K562 (cell line): ENCODE results near the gene RBM28. TPM values are rescaled to one million over a fixed set of nuclear protein-coding genes. Genes with fewer than 3 reads are reported as not detected.

Experiments used
- CHD7 ChIP-seq: fragments of 200-600 bp; sonication (generic); IDR thresholded peaks from one replicate; pipeline ENCODE4 v1.6.1; 2012; ENCODE audit warnings: mild to moderate bottlenecking, low read depth, low read length, inconsistent platforms
- HCFC1 ChIP-seq: IDR thresholded peaks from 2 replicates; pipeline ENCODE4 v1.6.1; 2012; ENCODE audit warnings: low read depth, low read length, improper control_type of control experiment
- ZNF507 ChIP-seq: conservative IDR thresholded peaks from 2 replicates; pipeline ENCODE4 v1.6.1; 2017; ENCODE audit warnings: missing genetic modification characterization, missing compliant biosample characterization
- polyA plus RNA-seq, 8 experiments: library from polyadenylated mRNA; depleted of rRNA in 4 of 8; stranded (reverse) in 5 of 8; unstranded in 3 of 8; fragments of >200 nt; fragmentation: Nextera tagmentation in 2 of 8; fragmentation: Illumina TruSeq in 1 of 8; extraction: Ambion mirVana in 2 of 8; extraction: Trizol in 1 of 8; gene quantifications; 2 replicates each; pipeline versions ENCODE4 v1.2.1 to v1.2.3, GENCODE V29; 2011 to 2014; ENCODE audit warnings: inconsistent platforms in 1 of 8, missing spikeins in 1 of 8
- total RNA-seq, 7 experiments: library from RNA; depleted of rRNA in 6 of 7; stranded (reverse); fragments of >200 nt in 6 of 7; fragmentation: Illumina TruSeq in 2 of 7; extraction: Trizol in 2 of 7; gene quantifications; 2 replicates each; pipeline versions ENCODE4 v1.2.1 to v1.2.3, GENCODE V29; 2011 to 2021; ENCODE audit warnings: low replicate concordance in 1 of 7
- TF ChIP-seq, protein P1 (sequence below): sonication (generic); formaldehyde crosslinking; IDR thresholded peaks from 2 replicates; pipeline ENCODE4 v1.8.0; 2022; ENCODE audit warnings: mild to moderate bottlenecking, missing genetic modification reagents
- TF ChIP-seq, protein P2 (sequence below): fragments of 250-450 bp; sonication (Bioruptor Pico); IDR thresholded peaks from 2 replicates; pipeline ENCODE4 v1.4.0; 2020

The RBM28 gene
- total and polyA plus RNA-seq, 9 of the 15 experiments (the other 6 are each of a cell fraction or from before 2014, with no cell fraction given) = 65.8 to 213 (median 138) TPM

GRCh38 chr7:128267595-128267924 is 76.1 kb downstream of the RBM28 start (continued):
- TF ChIP-seq CHD7 = no peak
- TF ChIP-seq HCFC1 = no peak
- no peak for TF ChIP-seq ZNF507 (tag)
- TF ChIP-seq, protein P1, sequence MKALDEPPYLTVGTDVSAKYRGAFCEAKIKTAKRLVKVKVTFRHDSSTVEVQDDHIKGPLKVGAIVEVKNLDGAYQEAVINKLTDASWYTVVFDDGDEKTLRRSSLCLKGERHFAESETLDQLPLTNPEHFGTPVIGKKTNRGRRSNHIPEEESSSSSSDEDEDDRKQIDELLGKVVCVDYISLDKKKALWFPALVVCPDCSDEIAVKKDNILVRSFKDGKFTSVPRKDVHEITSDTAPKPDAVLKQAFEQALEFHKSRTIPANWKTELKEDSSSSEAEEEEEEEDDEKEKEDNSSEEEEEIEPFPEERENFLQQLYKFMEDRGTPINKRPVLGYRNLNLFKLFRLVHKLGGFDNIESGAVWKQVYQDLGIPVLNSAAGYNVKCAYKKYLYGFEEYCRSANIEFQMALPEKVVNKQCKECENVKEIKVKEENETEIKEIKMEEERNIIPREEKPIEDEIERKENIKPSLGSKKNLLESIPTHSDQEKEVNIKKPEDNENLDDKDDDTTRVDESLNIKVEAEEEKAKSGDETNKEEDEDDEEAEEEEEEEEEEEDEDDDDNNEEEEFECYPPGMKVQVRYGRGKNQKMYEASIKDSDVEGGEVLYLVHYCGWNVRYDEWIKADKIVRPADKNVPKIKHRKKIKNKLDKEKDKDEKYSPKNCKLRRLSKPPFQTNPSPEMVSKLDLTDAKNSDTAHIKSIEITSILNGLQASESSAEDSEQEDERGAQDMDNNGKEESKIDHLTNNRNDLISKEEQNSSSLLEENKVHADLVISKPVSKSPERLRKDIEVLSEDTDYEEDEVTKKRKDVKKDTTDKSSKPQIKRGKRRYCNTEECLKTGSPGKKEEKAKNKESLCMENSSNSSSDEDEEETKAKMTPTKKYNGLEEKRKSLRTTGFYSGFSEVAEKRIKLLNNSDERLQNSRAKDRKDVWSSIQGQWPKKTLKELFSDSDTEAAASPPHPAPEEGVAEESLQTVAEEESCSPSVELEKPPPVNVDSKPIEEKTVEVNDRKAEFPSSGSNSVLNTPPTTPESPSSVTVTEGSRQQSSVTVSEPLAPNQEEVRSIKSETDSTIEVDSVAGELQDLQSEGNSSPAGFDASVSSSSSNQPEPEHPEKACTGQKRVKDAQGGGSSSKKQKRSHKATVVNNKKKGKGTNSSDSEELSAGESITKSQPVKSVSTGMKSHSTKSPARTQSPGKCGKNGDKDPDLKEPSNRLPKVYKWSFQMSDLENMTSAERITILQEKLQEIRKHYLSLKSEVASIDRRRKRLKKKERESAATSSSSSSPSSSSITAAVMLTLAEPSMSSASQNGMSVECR = 0 out of 2 replicates have a peak, but pooled peaks have one; percentile 25
- TF ChIP-seq, protein P2, sequence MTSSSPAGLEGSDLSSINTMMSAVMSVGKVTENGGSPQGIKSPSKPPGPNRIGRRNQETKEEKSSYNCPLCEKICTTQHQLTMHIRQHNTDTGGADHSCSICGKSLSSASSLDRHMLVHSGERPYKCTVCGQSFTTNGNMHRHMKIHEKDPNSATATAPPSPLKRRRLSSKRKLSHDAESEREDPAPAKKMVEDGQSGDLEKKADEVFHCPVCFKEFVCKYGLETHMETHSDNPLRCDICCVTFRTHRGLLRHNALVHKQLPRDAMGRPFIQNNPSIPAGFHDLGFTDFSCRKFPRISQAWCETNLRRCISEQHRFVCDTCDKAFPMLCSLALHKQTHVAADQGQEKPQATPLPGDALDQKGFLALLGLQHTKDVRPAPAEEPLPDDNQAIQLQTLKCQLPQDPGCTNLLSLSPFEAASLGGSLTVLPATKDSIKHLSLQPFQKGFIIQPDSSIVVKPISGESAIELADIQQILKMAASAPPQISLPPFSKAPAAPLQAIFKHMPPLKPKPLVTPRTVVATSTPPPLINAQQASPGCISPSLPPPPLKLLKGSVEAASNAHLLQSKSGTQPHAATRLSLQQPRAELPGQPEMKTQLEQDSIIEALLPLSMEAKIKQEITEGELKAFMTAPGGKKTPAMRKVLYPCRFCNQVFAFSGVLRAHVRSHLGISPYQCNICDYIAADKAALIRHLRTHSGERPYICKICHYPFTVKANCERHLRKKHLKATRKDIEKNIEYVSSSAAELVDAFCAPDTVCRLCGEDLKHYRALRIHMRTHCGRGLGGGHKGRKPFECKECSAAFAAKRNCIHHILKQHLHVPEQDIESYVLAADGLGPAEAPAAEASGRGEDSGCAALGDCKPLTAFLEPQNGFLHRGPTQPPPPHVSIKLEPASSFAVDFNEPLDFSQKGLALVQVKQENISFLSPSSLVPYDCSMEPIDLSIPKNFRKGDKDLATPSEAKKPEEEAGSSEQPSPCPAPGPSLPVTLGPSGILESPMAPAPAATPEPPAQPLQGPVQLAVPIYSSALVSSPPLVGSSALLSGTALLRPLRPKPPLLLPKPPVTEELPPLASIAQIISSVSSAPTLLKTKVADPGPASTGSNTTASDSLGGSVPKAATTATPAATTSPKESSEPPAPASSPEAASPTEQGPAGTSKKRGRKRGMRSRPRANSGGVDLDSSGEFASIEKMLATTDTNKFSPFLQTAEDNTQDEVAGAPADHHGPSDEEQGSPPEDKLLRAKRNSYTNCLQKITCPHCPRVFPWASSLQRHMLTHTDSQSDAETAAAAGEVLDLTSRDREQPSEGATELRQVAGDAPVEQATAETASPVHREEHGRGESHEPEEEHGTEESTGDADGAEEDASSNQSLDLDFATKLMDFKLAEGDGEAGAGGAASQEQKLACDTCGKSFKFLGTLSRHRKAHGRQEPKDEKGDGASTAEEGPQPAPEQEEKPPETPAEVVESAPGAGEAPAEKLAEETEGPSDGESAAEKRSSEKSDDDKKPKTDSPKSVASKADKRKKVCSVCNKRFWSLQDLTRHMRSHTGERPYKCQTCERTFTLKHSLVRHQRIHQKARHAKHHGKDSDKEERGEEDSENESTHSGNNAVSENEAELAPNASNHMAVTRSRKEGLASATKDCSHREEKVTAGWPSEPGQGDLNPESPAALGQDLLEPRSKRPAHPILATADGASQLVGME (CRISPR knock-in tag) = no peak
